ENCODE data around the gene CELA2B. TPM values are rescaled to one million over a fixed set of nuclear protein-coding genes. Genes with fewer than 3 reads are reported as not detected.

Gene CELA2B
- total RNA-seq, 1 experiment from 2014 or later: not detected

GRCh38 chr1:15468145-15468544, 7.8 kb upstream of the CELA2B start:
- H3K9me3 Mint-ChIP-seq: no peaks in the 10 kb centered on the region
- CTCF ChIA-PET: no interaction called here
- no peak for DNase-seq (ENCODE audit: low spot score)
- TF ChIP-seq ZNF232 (CRISPR knock-in tag; IDR thresholded peaks at IDR 0.05) (no peak), PRRX2 (CRISPR knock-in tag; IDR thresholded peaks at IDR 0.05) (no peak), MYBL2 (CRISPR knock-in tag; IDR thresholded peaks at IDR 0.05) (no peak), IRF2 (CRISPR knock-in tag; IDR thresholded peaks at IDR 0.05; ENCODE audit: borderline replicate concordance, low read depth) (no peak), OVOL2 (CRISPR knock-in tag; IDR thresholded peaks at IDR 0.05; ENCODE audit: borderline replicate concordance) (no peak), TEAD1 (CRISPR knock-in tag; IDR thresholded peaks at IDR 0.05) (no peak), ZNF219 (CRISPR knock-in tag; IDR thresholded peaks at IDR 0.05; ENCODE audit: borderline replicate concordance) (no peak)
- TF ChIP-seq, protein P1, sequence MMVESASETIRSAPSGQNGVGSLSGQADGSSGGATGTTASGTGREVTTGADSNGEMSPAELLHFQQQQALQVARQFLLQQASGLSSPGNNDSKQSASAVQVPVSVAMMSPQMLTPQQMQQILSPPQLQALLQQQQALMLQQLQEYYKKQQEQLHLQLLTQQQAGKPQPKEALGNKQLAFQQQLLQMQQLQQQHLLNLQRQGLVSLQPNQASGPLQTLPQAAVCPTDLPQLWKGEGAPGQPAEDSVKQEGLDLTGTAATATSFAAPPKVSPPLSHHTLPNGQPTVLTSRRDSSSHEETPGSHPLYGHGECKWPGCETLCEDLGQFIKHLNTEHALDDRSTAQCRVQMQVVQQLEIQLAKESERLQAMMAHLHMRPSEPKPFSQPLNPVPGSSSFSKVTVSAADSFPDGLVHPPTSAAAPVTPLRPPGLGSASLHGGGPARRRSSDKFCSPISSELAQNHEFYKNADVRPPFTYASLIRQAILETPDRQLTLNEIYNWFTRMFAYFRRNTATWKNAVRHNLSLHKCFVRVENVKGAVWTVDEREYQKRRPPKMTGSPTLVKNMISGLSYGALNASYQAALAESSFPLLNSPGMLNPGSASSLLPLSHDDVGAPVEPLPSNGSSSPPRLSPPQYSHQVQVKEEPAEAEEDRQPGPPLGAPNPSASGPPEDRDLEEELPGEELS (CRISPR knock-in tag; IDR thresholded peaks at IDR 0.05): no peak
- TF ChIP-seq, protein P2, sequence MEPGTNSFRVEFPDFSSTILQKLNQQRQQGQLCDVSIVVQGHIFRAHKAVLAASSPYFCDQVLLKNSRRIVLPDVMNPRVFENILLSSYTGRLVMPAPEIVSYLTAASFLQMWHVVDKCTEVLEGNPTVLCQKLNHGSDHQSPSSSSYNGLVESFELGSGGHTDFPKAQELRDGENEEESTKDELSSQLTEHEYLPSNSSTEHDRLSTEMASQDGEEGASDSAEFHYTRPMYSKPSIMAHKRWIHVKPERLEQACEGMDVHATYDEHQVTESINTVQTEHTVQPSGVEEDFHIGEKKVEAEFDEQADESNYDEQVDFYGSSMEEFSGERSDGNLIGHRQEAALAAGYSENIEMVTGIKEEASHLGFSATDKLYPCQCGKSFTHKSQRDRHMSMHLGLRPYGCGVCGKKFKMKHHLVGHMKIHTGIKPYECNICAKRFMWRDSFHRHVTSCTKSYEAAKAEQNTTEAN (CRISPR knock-in tag; IDR thresholded peaks at IDR 0.05): no peak
- TF ChIP-seq, protein P3, sequence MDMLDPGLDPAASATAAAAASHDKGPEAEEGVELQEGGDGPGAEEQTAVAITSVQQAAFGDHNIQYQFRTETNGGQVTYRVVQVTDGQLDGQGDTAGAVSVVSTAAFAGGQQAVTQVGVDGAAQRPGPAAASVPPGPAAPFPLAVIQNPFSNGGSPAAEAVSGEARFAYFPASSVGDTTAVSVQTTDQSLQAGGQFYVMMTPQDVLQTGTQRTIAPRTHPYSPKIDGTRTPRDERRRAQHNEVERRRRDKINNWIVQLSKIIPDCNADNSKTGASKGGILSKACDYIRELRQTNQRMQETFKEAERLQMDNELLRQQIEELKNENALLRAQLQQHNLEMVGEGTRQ (CRISPR knock-in tag; IDR thresholded peaks at IDR 0.05): no peak
- TF ChIP-seq, protein P4, sequence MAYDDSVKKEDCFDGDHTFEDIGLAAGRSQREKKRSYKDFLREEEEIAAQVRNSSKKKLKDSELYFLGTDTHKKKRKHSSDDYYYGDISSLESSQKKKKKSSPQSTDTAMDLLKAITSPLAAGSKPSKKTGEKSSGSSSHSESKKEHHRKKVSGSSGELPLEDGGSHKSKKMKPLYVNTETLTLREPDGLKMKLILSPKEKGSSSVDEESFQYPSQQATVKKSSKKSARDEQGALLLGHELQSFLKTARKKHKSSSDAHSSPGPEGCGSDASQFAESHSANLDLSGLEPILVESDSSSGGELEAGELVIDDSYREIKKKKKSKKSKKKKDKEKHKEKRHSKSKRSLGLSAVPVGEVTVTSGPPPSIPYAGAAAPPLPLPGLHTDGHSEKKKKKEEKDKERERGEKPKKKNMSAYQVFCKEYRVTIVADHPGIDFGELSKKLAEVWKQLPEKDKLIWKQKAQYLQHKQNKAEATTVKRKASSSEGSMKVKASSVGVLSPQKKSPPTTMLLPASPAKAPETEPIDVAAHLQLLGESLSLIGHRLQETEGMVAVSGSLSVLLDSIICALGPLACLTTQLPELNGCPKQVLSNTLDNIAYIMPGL (CRISPR knock-in tag; IDR thresholded peaks at IDR 0.05): no peak
- no peak overlapping the region for H3K27ac Mint-ChIP-seq
- POLR2A ChIA-PET: no interaction called here
- no peak overlapping the region for H3K4me3 Mint-ChIP-seq
- H3K4me1 Mint-ChIP-seq: no peaks in the 10 kb centered on the region
- ATAC-seq: no peak
- H3K36me3 Mint-ChIP-seq: no peaks in the 10 kb centered on the region
- peaks cover 4% of the 10 kb centered on the region; the same call in 1 of the 2 replicates for H3K27me3 Mint-ChIP-seq (ENCODE audit: low read depth)

DNA sequence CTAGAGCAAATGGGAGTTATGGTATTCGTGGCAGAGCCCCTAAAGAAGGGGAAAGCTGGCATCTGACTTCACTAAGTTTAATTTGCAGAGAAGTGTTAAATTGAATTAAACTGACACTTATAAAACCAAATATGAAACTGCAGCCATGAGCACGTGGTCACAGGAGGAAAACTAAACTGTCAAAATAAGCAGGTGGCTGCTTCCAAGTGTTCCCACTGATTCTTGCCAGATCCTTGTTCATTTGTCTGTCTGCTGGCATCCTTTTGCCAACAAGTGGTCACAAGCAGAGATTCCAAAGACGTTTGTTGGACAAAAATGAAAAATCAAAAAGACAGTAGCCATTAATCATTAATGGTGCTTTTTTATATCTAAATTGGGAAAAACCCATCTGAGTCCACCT, 6.5 kb upstream of the CELA2B start:
- POLR2A ChIA-PET: no interaction called here
- H3K9me3 Mint-ChIP-seq: no peaks in the 10 kb centered on the region
- H3K4me3 Mint-ChIP-seq: no peak overlapping the region
- no peak overlapping the region for H3K27ac Mint-ChIP-seq
- H3K27me3 Mint-ChIP-seq (ENCODE audit: low read depth): peaks cover 4% of the 10 kb centered on the region; the same call in 1 of the 2 replicates
- DNase-seq (ENCODE audit: low spot score) (no peak), ATAC-seq (no peak)
- H3K4me1 Mint-ChIP-seq: no peaks in the 10 kb centered on the region
- H3K36me3 Mint-ChIP-seq: no peaks in the 10 kb centered on the region
- CTCF ChIA-PET: no interaction called here
- TF ChIP-seq SMAD3 (CRISPR knock-in tag; IDR thresholded peaks at IDR 0.05; ENCODE audit: borderline replicate concordance) (no peak), SP1 (CRISPR knock-in tag; conservative IDR thresholded peaks at IDR 0.05) (no peak), NR2C2 (CRISPR knock-in tag; IDR thresholded peaks at IDR 0.05) (no peak), ZNF138 (CRISPR knock-in tag; conservative IDR thresholded peaks at IDR 0.05) (no peak), GRHL2 (CRISPR knock-in tag; IDR thresholded peaks at IDR 0.05; ENCODE audit: insufficient replicate concordance, severe bottlenecking) (no peak), OVOL2 (CRISPR knock-in tag; IDR thresholded peaks at IDR 0.05; ENCODE audit: borderline replicate concordance) (no peak), CREB1 (CRISPR knock-in tag; IDR thresholded peaks at IDR 0.05) (no peak), ATF1 (CRISPR knock-in tag; IDR thresholded peaks at IDR 0.05) (no peak)
- TF ChIP-seq, protein P5, sequence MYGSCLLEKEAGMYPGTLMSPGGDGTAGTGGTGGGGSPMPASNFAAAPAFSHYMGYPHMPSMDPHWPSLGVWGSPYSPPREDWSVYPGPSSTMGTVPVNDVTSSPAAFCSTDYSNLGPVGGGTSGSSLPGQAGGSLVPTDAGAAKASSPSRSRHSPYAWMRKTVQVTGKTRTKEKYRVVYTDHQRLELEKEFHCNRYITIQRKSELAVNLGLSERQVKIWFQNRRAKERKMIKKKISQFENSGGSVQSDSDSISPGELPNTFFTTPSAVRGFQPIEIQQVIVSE (CRISPR knock-in tag; IDR thresholded peaks at IDR 0.05; ENCODE audit: borderline replicate concordance): no peak
- TF ChIP-seq, protein P6, sequence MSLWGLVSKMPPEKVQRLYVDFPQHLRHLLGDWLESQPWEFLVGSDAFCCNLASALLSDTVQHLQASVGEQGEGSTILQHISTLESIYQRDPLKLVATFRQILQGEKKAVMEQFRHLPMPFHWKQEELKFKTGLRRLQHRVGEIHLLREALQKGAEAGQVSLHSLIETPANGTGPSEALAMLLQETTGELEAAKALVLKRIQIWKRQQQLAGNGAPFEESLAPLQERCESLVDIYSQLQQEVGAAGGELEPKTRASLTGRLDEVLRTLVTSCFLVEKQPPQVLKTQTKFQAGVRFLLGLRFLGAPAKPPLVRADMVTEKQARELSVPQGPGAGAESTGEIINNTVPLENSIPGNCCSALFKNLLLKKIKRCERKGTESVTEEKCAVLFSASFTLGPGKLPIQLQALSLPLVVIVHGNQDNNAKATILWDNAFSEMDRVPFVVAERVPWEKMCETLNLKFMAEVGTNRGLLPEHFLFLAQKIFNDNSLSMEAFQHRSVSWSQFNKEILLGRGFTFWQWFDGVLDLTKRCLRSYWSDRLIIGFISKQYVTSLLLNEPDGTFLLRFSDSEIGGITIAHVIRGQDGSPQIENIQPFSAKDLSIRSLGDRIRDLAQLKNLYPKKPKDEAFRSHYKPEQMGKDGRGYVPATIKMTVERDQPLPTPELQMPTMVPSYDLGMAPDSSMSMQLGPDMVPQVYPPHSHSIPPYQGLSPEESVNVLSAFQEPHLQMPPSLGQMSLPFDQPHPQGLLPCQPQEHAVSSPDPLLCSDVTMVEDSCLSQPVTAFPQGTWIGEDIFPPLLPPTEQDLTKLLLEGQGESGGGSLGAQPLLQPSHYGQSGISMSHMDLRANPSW (CRISPR knock-in tag; conservative IDR thresholded peaks at IDR 0.05; ENCODE audit: low read depth): no peak
- TF ChIP-seq, protein P7, sequence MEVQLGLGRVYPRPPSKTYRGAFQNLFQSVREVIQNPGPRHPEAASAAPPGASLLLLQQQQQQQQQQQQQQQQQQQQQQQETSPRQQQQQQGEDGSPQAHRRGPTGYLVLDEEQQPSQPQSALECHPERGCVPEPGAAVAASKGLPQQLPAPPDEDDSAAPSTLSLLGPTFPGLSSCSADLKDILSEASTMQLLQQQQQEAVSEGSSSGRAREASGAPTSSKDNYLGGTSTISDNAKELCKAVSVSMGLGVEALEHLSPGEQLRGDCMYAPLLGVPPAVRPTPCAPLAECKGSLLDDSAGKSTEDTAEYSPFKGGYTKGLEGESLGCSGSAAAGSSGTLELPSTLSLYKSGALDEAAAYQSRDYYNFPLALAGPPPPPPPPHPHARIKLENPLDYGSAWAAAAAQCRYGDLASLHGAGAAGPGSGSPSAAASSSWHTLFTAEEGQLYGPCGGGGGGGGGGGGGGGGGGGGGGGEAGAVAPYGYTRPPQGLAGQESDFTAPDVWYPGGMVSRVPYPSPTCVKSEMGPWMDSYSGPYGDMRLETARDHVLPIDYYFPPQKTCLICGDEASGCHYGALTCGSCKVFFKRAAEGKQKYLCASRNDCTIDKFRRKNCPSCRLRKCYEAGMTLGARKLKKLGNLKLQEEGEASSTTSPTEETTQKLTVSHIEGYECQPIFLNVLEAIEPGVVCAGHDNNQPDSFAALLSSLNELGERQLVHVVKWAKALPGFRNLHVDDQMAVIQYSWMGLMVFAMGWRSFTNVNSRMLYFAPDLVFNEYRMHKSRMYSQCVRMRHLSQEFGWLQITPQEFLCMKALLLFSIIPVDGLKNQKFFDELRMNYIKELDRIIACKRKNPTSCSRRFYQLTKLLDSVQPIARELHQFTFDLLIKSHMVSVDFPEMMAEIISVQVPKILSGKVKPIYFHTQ (CRISPR knock-in tag; IDR thresholded peaks at IDR 0.05): no peak
- TF ChIP-seq, protein P4 (CRISPR knock-in tag; IDR thresholded peaks at IDR 0.05): no peak

Data from WTC11 (cell line).